GM10248 (cell line): Measurements from ENCODE around the gene IGFL3.

ENCODE experiments used
- CTCF ChIA-PET: fragments of 300-600 bp; sonication (Branson Sonifier 250); formaldehyde crosslinking; extraction: SDS; loops from one replicate; lab custom pipeline; 2021; ENCODE audit warnings: antibody characterized with exemption; lab: Yijun Ruan, JAX
- POLR2A ChIA-PET: fragments of 350-650 bp; sonication (Branson Sonifier 250); formaldehyde crosslinking; extraction: SDS; loops from one replicate; lab custom pipeline; 2020; ENCODE audit warnings: antibody characterized with exemption; lab: Yijun Ruan, JAX
- DNase-seq: peaks from one replicate; pipeline ENCODE4 v3.0.0; 2012; ENCODE audit errors: extremely low spot score
- CTCF ChIP-seq: IDR thresholded peaks from 2 replicates; pipeline ENCODE4 v1.5.1; 2012; ENCODE audit warnings: mild to moderate bottlenecking, low read depth; ENCODE audit errors: extremely low read depth, missing control alignments, control extremely low read depth

The IGFL3 gene

GRCh38 chr19:46090444-46090843 lies 34.0 kb downstream of the IGFL3 start:
- no peak for DNase-seq
- ChIA-PET CTCF (interaction anchor here (1.1 to 1.6 kb wide), 2 partner anchors 49 to 62 kb away, joined by 3 read pairs; no protein-coding TSS in a partner anchor), POLR2A (no interaction called here)
- TF ChIP-seq CTCF, result no peak

- ChIA-PET CTCF (interaction anchor here (1.1 to 1.6 kb wide), 2 partner anchors 50 to 61 kb away, joined by 3 read pairs; no protein-coding TSS in a partner anchor), POLR2A (no interaction called here)
- no peak for TF ChIP-seq CTCF
- no peak for DNase-seq
These were observed 35.1 kb downstream of the IGFL3 start for GRCh38 chr19:46089432-46089831.

GRCh38 chr19:46088101-46088500 lies 36.4 kb downstream of the IGFL3 start:
- no peak for DNase-seq
- CTCF ChIA-PET, result interaction anchor here (1.2 kb wide), 1 partner anchor 60 kb away, joined by 3 read pairs; no protein-coding TSS in a partner anchor
- TF ChIP-seq CTCF, result no peak
- POLR2A ChIA-PET, result no interaction called here

GRCh38 chr19:46085888-46086287 lies 38.6 kb downstream of the IGFL3 start:
- ChIA-PET CTCF (no interaction called here), POLR2A (no interaction called here)
- TF ChIP-seq CTCF, result no peak
- no peak for DNase-seq

- no peak for DNase-seq
- ChIA-PET POLR2A (no interaction called here), CTCF (interaction anchor here (0.8 to 4.4 kb wide), 17 partner anchors 15 to 283 kb away, joined by 3 to 42 read pairs (median 3); no protein-coding TSS in a partner anchor)
- TF ChIP-seq CTCF, result no peak
These were observed 41.8 kb downstream of the IGFL3 start for GRCh38 chr19:46082728-46083050.

GRCh38 chr19:46081928-46082727 lies 42.4 kb downstream of the IGFL3 start:
- POLR2A ChIA-PET, result no interaction called here
- TF ChIP-seq CTCF, result peak; percentile 45
- DNase-seq, result peak; percentile 51
- CTCF ChIA-PET, result interaction anchor here (0.8 to 4.4 kb wide), 20 partner anchors 16 to 283 kb away, joined by 3 to 42 read pairs (median 3); no protein-coding TSS in a partner anchor
